Stimulated activated CD4-positive, alpha-beta T cell treated with anti-CD3 and anti-CD28 coated beads, Interleukin-12 subunit alpha, Interleukin-12 subunit beta, amount 100 ng/mL, for 4 hours (primary cell): Measurements from ENCODE around the gene ING5.

Experiments used
- DNase-seq: peaks from one replicate; pipeline ENCODE4 v3.0.0-alpha.2; 2020

The ING5 gene

DNA sequence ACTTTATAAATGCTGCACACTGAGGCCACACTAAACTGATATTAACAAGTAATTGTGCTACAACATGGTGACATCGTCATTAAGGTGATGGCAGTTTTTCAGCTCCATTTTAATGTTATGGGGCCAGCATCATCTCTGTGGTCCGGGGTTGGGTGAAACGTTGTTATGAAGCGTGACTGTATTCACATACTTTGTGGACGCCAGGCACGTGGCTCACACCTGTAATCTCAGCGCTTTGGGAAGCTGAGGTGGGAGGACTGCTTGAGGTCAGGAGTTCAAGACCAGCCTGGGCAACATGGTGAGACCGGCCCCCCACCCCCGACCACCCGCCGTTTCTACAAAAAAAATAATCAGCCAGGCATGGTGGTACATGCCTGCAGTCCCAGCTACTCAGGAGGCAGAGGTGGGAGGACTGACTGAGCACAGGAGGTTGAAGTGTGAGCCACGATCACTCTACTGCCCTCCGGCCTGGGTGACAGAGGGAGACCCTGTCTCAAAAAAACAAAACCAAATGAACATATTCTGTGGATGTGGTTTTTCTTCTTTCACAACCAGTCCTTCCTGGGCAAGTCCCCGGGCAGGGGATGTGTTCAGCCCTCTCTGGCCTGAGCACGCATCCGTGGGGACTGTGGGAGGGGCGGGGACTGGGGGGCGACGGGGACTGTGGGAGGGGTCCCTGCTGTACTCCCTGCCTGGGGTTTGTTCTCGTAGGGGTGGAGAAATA, 61.9 kb downstream of the ING5 start:
- no peak for DNase-seq

DNA sequence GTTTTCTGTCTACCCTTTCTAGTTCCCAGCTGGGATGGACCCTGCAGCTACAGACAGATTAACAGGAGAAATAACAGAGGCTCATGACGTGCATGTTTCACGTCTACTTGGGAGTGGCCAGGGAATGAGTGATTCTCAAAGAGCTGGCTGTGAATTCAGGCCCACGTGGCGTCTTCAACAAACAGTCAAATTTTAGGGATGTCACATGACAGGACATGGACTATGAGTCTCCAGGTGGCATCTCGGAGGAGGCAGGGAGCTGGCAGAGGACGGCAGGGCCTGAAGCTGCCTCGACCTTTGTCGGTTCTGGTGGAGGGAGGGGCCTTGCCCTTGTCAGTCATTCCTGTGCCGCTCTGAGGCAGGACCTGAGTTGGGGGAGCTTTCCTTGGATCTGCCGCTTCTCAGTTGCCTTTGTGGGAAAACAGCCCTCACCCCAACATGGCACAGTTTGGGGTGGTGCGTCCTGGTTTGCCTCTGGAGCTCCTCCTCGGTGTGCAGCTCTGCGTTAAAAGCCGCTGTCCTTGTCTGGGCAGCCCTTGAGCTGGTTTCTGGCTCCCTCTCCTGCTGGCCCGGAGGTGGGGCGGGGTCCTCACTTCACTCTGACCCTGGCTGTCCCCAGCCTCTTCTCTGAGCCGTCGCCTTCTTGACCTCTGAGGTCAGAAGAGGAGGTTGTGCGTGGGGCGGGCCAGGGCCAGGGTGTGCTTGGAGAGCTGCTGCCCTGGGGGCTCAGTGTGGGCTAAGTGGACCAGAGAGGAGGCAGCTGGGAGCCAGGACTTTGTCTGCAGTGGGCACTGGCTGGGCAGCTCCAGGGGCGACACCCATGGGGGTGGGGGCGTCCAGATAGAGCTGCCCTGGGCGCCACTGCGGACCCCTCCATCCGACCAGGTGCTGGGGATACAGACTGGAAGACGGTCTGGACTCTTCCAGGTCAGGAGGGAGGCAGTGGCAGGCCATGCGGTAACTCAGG, 62.7 kb downstream of the ING5 start:
- DNase-seq = no peak

DNA sequence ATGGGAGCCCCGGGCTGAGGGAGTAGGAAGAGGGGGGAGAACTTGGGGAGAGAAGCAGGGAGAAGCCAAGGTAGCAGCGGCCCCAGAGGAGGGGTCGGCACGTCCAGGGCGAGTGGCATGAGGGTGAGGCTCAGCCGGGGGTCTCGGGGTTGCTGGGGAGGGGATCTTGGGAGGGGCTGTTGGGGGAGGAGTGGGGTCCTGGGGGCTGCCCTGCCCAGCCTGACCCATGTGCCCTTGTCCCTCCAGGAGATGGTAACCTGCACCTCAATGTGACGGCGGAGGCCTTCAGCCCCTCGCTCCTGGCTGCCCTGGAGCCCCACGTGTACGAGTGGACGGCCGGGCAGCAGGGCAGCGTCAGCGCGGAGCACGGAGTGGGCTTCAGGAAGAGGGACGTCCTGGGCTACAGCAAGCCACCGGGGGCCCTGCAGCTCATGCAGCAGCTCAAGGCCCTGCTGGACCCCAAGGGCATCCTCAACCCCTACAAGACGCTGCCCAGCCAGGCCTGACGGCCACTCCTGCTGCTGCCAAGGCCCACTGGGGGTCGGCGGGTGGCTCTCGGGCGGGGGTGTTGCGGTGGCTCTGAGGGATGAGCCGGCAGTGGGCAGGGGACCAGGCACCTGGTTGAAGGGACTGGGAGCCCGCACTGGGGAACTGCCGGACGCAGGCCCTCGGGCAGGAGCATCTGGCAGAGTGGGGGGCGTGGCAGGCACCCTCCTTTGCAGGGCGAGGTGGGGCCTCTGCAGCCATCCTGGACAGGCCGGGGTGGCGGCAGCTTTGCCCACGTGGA, 65.8 kb downstream of the ING5 start:
- DNase-seq = no peak

DNA sequence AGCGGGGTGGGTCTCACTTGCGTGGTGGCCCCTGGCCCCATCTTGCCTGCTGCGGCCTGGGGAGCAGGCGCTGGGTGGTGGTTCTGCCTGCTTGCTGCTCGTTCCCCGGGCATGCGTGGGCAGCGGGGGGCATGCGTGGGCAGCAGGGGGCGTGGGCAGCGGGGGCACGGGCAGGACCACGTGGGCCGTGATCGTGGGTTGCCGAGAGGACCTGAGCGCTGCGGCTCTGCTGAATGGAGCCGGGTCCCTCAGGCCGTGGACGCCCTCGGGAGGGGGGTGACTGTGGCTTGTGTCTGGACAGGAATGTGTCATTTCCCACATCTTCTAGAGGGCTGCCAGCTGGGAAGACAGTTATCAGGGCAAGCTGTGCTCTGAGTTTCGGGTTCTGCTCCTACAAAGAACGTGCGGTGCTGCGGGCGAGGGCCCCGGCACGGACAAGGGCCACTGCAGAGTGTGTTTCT, 66.4 kb downstream of the ING5 start:
- no peak for DNase-seq

DNA sequence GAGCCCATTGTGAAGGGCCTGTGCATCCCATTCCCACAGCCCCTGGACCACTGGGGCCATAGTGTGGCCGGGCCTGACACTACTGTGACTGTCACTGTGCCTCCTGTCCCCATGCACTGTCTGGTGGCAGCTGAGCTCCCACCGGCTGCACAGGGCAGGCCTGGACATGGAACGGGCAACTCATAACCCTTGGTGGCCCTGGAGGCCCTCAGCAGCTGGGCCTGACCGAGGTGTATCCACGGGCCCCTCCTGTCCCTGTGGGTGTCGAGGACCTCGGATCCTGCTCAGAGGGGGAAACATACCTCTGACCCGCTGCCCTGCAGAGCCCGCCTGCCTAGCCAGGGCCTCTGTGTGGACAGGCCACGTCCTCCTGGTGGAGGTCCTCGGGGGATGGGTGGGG, 67.0 kb downstream of the ING5 start:
- no peak for DNase-seq

DNA sequence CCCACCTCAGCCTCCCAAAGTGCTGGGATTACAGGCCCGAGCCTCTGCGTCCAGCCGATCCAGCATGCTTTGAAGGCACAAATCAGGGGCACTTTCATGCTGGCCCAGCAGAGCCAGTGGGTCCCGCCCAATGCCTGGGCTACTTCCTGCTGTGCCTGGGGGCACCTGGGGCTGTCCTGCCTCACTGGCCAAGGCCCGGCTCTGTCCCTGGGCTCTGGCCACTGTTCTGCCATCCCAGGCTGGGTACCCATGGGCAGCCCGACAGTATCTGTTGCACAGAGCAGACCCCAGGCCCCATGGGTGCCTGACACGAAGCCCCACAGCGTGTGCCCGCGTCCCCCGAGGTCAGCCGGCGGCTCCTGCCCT, 68.0 kb downstream of the ING5 start:
- no peak for DNase-seq

DNA sequence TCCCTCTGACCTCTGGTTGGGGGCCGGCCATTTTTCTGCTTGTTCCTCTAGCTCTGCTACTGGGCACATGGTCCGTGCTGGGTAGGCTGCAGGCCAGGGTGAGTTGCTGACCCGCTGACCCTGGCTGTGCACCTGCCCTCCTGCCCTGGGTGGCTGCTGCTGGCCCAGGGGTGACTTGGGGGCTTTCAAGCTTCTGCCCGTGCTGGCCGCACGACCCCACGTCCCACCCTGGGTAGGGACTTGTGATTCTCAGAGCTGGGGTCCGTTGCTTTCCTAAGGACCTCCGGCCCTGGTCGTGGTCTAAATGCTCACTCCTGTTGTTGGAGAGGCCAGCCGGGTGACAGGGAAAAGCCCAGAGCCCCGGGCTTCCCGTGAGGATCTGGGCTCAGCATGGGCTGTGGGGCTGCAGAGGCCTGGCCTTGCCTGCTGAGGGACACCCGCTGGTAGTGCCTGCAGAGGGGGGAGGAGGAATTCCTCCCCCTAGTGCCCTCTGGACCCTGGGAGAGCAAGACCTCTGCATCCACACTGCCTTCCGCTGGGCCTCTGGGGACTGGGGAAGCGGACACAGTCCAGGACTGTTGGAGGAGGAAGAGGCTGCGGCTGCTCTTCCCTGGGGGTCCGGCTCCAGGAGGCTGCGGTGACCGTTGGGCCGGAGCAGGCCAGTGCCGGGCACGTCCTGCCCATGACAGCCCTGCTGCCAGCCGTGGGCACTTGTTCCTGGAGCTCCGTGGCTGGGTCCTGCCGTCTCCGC, 68.5 kb downstream of the ING5 start:
- no peak for DNase-seq

DNA sequence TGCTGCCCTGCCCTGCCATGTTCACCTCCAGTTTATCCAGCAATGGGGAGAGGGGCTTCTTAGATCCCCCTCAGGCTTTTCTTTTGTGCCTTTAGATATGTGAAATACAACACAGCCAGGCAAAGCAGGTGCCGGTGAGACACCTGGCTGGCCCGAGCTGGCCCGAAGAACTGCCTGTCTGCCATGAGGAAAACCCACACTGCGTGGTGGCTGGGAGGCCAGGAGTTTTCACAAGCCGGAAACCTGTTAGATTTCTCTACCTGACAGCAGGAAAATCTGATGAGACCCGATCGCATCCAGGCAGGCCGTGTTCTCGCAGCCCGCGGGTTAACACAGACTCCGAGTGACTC, 69.1 kb downstream of the ING5 start:
- DNase-seq = no peak

DNA sequence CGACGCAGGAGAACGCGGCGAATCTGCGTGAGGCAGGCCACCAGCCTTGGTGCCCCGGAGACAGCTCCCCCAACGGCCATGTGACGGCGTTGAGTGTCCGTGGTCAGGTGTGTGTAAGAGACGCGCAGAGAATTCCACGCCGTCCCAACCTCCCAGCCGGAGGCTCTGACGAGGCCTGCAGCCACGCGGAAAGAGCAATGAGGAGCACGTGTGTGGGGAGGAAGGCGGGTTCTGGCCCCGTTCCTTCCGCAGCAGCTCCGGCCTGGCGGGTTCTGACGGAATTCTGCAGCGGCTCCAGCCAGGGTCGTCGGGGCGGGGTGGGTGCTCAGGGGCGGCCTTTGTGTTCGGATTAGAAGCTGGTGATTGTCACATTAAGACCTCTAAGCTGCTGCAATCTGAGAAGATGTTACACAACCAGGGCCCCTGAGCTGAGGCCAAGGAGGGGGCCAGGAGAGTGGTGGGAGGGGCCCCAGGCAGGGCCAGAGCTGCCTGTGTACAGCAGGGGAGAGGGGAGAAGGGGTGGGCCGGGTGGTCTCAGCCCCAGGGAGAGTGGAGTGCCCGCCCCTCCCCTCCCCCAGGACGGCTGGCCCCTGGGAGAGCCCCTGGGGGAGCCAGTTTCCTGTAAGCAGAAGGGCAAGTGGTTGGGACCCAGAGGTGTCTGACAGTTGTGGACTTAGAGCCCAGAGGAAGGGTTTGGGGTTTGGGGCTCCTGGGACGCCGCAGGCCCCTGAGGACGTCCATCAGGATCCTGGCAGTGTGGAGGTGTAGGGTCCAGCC, 69.6 kb downstream of the ING5 start:
- no peak for DNase-seq

DNA sequence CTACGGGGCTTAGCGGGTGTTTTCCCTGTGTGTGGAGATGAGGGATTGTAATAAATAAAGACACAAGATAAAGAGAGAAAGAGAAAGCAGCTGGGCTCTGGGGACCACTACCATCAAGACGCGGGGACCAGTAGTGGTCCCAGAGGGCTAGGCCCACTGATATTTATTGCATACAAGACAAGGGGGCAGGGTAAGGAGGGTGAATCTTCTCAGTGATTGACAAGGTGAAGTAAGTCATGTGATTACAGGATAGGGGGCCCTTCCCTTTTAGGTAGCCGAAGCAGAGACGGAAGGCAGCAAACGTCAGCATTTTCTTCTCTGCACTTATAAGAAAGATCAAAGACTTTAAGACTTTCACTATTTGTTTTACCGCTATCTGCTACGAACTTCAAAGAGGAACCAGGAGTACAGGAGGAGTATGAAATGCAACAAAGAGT, 70.2 kb downstream of the ING5 start:
- DNase-seq = no peak

DNA sequence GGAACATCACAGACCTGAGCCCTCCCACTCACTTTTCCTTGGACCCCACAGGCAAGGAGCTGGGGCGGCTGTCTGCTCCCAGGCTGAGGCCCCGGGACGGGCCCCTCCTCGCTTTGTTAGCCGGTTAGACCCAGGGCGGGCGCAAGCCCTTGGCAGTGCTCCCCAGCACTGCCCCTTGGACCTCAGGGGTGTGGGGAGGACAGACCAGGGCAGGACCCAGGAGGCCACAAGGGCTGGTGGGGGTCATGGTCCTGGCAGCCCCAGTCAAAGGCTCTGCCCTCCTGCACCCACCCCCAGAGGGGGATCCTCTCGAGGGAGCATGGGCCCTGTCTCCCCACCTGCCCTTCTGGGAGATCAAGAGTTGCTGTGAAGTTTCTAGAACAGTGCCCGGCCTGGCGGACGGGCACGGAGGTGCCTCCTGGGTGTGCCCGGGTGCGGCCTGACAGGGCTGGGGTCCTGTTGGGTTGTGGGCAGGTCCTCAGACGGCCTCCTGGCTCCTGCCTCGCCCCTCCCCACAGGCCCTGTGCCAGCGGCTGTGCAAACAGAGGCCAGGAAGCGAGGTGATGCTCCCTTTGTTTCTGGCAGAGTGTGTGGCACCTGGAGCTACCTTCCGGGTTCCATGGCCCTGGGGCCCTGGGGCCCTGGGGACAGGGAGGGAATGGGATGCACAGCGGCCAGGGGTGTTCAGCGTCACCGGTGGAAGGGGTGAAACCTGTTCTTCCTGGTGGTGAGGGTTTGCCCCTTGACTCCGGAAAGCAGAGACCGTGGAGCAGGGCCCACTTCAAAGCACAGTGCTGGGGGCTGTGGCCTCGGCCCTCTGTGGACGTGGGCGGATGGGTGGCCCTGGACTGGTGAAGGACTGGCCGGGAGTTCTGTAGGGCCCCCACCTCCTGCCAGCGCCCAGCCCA, 71.9 kb downstream of the ING5 start:
- no peak for DNase-seq

DNA sequence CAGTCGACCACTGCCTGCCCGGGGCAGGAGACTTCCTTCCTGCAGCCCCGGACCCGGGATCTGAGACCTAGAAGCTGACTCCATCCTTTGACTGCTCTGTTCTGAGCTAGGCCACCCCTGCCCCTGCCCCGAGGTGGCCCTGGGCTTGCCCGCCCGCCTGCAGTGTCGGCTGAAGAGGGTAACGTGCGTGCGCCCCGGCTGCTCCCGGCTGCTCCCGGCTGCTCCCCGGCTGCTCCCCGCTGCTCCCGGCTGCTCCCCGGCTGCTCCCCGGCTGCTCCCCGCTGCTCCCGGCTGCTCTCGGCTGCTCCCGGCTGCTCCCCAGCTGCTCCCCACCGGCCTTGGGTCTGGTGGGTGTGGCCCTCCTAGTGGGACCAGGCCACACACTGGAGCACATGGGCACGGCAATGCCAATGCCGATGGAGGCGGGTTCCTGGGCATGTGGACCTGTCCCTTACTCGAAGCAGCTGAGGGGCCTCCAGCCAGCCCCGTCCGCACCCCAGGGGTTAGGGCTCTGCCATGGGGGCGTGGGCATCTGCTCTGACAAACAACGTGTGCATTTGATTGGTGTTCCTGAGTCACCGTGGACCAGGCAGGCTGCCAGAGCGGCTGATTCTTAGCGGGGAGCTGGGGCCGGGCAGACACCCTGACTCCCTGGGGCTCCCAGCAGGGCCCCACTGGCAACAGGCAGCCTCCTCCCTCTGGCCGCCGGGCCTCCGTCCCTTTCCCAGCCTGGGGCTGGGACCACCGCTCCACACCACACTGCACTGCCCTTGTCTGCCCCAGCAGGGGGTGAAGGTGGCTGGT, 72.8 kb downstream of the ING5 start:
- DNase-seq = no peak

DNA sequence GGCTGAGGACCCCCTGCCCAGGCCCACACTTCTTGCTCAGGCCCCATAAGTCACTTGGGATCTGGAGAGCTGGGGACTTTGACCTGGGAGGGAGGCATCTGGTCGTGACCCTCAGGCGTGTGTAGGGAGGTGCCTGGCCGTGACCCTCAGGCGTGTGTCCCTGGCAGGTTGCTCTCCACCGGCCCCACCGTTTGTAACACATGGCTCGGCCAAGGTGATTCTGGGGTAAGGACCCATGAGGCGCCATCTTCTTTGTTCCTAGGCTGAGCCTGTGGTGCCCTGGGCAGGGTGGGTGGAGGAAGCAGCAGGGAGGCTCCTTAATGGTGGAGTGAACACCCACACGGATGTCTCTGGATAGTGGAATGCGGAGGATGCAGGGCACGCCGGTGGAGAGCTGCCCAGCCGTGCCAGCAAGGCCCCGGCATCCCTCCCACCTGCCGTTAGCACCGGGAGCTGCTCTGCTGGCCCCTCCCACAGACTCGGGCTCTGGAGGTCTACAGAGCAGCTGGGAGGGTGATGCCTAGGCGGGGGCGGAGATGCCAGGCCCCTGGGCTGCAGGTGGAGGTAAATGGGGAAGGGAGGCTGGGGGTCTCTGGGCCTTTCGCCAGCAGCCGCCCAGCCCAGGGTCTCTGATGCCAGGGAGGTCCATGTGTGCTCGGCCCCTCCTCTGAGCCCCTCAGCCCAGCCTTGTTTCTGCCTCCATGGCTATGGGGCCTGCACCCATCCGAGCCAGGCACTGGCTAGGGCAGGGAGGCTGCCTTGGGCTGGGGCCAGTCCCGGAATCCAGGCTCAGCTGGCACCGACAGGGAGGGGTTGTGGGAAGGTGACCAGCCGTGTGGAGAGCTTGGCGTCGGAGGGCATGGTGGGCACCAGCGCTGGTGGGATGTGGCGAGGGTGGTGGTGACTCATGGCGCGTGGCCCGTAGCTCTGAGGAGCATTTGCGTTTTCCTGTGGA, 73.7 kb downstream of the ING5 start:
- no peak for DNase-seq

DNA sequence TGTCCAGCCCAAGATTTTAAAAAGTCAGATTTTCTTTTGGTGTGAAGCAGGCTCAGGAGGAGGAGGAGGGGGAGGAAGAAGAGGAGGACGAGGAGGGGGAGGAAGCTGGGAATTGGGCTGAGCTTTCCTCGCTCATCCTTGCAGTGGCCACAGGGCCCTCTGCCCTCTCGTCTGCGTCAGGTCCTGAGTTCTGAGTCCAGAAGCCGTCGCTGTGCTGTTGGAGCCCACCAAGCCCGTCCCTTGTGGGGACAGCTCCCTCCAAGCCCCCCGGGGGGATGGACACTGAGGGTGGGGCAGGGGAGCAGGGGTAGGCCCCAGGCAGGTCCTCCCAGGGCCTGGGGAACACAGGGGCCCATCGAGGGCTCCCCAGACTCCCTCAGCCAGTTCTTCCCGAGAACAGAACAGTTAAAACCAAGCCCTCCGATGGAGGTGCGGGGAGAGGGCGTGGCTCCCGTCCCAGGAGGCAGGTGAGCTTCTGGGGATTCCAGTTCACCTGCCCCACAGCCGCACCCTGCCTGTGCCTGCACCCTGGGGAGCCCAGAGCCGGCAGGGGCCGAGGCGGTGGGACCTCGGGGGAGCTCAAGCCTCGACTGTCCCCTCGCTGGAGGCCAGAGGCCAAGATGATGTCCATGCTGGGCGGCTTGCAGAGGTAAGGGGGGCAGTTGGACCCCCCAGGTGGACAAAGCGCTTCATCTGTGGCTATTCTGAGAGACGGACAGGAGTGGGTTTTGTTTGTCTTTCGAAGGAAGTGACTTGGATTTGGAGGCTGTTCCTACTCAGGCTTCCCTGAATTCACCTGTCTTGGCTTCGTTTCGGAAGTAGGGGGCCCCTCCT, 74.7 kb downstream of the ING5 start, which contains the start of gene GAL3ST2:
TSS of gene GAL3ST2 (plus strand) at position 487 of the 834 bp plus-strand sequence. CDS start at position 621, 134 bp downstream.
- no peak for DNase-seq

DNA sequence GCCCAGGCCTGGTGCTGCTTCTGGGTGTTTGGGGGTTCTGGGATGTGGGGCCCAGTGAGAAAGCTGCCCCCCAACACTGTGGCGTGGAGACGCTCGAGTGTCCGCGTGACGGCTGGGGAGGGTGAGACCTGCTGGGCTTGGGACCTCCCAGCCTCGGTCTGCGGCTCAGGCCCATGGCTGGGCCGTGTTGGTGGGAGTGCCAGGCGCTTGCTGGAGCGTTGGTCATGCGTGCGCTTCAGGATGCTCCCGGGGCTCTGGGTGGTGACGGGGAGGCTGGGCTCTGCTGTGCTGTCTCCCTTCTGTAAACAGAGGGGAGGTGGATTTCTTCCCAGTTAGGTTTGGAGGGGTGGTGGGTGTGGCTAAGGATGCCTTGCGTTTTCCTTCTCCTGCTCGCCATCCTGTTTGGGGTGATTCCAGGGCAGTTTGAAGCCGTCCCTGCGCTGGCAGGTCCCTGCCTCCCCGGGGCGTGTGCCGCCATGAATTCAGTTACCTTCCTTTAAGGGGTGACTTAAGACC, 75.4 kb downstream of the ING5 start:
- no peak for DNase-seq

DNA sequence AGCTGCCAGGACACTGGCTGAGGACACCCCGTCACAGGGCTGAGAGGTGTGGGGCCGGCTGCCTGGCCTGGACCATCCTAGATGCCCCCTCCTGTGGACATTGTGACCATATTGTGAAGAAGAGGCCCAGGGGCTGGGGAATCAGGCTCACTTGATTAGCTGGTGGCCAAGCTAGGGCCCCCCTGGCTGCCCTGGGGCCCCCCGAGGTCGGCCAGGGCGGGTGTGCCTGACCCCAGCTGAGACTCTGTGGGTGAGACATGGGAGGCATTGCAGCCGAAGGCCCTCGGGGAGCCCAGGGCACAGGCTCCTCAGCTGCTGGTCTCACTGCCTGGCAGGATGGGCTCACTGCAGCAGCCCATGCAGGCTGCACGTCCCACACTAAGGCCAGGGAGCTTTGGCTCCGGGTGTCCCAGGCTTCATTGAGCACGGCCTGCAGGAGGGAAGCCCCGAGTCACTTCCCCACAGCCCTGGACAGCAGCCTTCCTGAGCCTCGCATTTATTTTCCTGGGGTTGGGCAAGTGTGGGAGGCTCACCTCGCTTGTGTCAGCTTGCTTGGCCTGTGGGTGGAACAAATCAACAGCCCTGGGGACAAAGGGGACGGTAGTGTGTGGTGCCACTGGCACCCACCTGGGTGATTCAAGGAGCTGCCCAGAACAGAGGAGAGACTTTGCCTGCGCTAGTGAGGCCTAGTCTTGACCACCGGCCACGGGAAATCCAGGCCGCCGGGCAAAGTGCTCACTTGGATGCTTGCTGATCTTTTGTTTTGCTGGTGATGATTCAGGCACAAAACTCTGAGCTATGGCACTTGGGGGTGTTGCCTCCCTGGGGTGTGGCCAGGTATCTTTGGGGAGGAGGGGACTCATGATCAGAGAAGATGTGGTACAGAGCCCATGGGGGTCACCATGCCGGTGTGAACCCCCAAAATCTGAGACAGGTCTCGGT, 76.1 kb downstream of the ING5 start:
- DNase-seq = no peak
